HK-2 (cell line): ENCODE measurements around the gene ZNF793.

Experiments used
- DNase-seq: peaks from one replicate; pipeline ENCODE4 v3.0.0-alpha.2; 2018; ENCODE audit not compliant: unreplicated experiment

ZNF793 gene

GRCh38 chr19:37565370-37565669, 58.6 kb downstream of the ZNF793 start:
- DNase-seq, result no peak

- no peak for DNase-seq
Measured at GRCh38 chr19:37572203-37572602, 65.5 kb downstream of the ZNF793 start.

- no peak for DNase-seq
Measured at GRCh38 chr19:37583340-37583739, 76.6 kb downstream of the ZNF793 start.
